A549 (cell line): ENCODE data around the gene SOX8. TPM values are rescaled to one million over a fixed set of nuclear protein-coding genes. Genes with fewer than 3 reads are reported as not detected.

Experiments
- ATAC-seq, 2 experiments: fragments of 200-7000 bp in 1 of 2; fragments of >200 bp in 1 of 2; cut with Nextera tagmentation in 1 of 2; cut with Tn5 transposase in 1 of 2; 3 replicates each; pipeline versions ENCODE4 v1.8.0 to v1.9.1; 2018 to 2020; ENCODE audit warnings: mild to moderate bottlenecking in 1 of 2, moderate library complexity in 1 of 2
- CTCF ChIA-PET: fragments of 300-600 bp; sonication (Branson Sonifier 250); formaldehyde crosslinking; extraction: SDS; loops from one replicate; lab custom pipeline; 2021; ENCODE audit warnings: antibody characterized with exemption, inconsistent platforms; lab: Yijun Ruan, JAX
- POLR2A ChIA-PET: fragments of 350-600 bp; formaldehyde crosslinking; extraction: SDS; loops from one replicate; lab custom pipeline; 2021; ENCODE audit warnings: antibody characterized with exemption, inconsistent platforms; lab: Yijun Ruan, JAX
- DNase-seq, 2 experiments: peaks; one replicate each; pipeline versions ENCODE4 v3.0.0 to v3.0.0-alpha.2; 2011 to 2016; ENCODE audit warnings: low read depth in 1 of 2, low spot score in 1 of 2
- FAIRE-seq: peaks from 2 replicates; lab custom pipeline; 2011; peaks lifted over from hg19 to GRCh38; lab: Jason Lieb, UNC
- H3K27ac ChIP-seq, 2 experiments: fragments of >200 bp; sonication (Bioruptor Twin); formaldehyde crosslinking; 3 replicates each; pipeline ENCODE4 v1.5.1; 2016 to 2017
- H3K4me1 ChIP-seq: fragments of >200 bp; sonication (Bioruptor Twin); formaldehyde crosslinking; 3 replicates; pipeline ENCODE4 v1.6.1; 2016
- H3K4me2 ChIP-seq: fragments of >200 bp; sonication (Bioruptor Twin); formaldehyde crosslinking; 3 replicates; pipeline ENCODE4 v1.6.1; 2016
- H3K4me3 ChIP-seq: fragments of >200 bp; sonication (Bioruptor Twin); formaldehyde crosslinking; 3 replicates; pipeline ENCODE4 v1.5.1; 2016
- H3K9me3 ChIP-seq: fragments of >200 bp; sonication (Bioruptor Twin); formaldehyde crosslinking; 3 replicates; pipeline ENCODE4 v1.6.1; 2016
- BHLHE40 ChIP-seq: IDR thresholded peaks from 2 replicates; pipeline ENCODE4 v1.6.1; 2012; ENCODE audit warnings: low read depth, low read length, inconsistent platforms
- CEBPB ChIP-seq, 2 experiments: fragments of >200 bp in 1 of 2; sonication (Bioruptor Twin) in 1 of 2; formaldehyde crosslinking in 1 of 2; IDR thresholded peaks; 2 replicates each; pipeline ENCODE4 v1.6.1; 2012 to 2016
- CHD2 ChIP-seq: fragments of 150-350 bp; IDR thresholded peaks from 2 replicates; pipeline ENCODE4 v1.6.1; 2014; ENCODE audit warnings: low read length; ENCODE audit not compliant: partially characterized antibody
- EHMT2 ChIP-seq: fragments of 200-600 bp; sonication (generic); IDR thresholded peaks from 2 replicates; pipeline ENCODE4 v1.6.1; 2016; ENCODE audit warnings: antibody characterized with exemption, low read depth, mild to moderate bottlenecking, moderate library complexity
- ELK1 ChIP-seq: fragments of 150-350 bp; IDR thresholded peaks from 2 replicates; pipeline ENCODE4 v1.6.1; 2014; ENCODE audit warnings: low read depth, mild to moderate bottlenecking, low read length
- HDAC2 ChIP-seq: fragments of 200-600 bp; sonication (generic); IDR thresholded peaks from 2 replicates; pipeline ENCODE4 v1.6.1; 2016
- HEYL ChIP-seq: fragments of 250-450 bp; sonication (Bioruptor Pico); IDR thresholded peaks from 2 replicates; pipeline ENCODE4 v1.8.0; 2021; ENCODE audit warnings: mild to moderate bottlenecking, moderate library complexity
- HOXA7 ChIP-seq: fragments of 250-450 bp; sonication (Bioruptor Pico); IDR thresholded peaks from 2 replicates; pipeline ENCODE4 v1.5.0; 2020; ENCODE audit warnings: mild to moderate bottlenecking, moderate library complexity
- HOXB5 ChIP-seq: fragments of 250-450 bp; sonication (Bioruptor Pico); IDR thresholded peaks from 2 replicates; pipeline ENCODE4 v1.5.0; 2020; ENCODE audit warnings: mild to moderate bottlenecking, moderate library complexity
- JUNB ChIP-seq: fragments of >200 bp; sonication (Bioruptor Twin); formaldehyde crosslinking; IDR thresholded peaks from 2 replicates; pipeline ENCODE4 v1.6.1; 2016
- MAX ChIP-seq: IDR thresholded peaks from 2 replicates; pipeline ENCODE4 v1.6.1; 2012
- MAZ ChIP-seq: fragments of 150-350 bp; IDR thresholded peaks from 2 replicates; pipeline ENCODE4 v1.6.1; 2014; ENCODE audit warnings: antibody characterized with exemption, low read depth, low read length, borderline replicate concordance
- MYC ChIP-seq: IDR thresholded peaks from 2 replicates; pipeline ENCODE4 v1.6.1; 2012; ENCODE audit warnings: mild to moderate bottlenecking, inconsistent platforms, low read length, improper control_type of control experiment, borderline replicate concordance
- NFE2L2 ChIP-seq: fragments of 150-350 bp; conservative IDR thresholded peaks from 2 replicates; pipeline ENCODE4 v1.6.1; 2014; ENCODE audit warnings: low read length
- RAD21 ChIP-seq, 2 experiments: fragments of >200 bp in 1 of 2; sonication (Bioruptor Twin) in 1 of 2; formaldehyde crosslinking in 1 of 2; IDR thresholded peaks in 1 of 2; conservative IDR thresholded peaks in 1 of 2; 2 replicates in 1 of 2; 3 replicates in 1 of 2; pipeline ENCODE4 v1.6.1; 2012 to 2018; ENCODE audit warnings: inconsistent platforms in 1 of 2
- REST ChIP-seq: fragments of 200-600 bp; sonication (generic); IDR thresholded peaks from 2 replicates; pipeline ENCODE4 v1.6.1; 2016; ENCODE audit warnings: antibody characterized with exemption, mild to moderate bottlenecking, moderate library complexity
- RFX5 ChIP-seq: fragments of 450-650 bp; IDR thresholded peaks from 2 replicates; pipeline ENCODE4 v1.7.1; 2014; ENCODE audit warnings: antibody characterized with exemption, mild to moderate bottlenecking, moderate library complexity
- TP53 ChIP-seq: fragments of 250-450 bp; sonication (Bioruptor Pico); IDR thresholded peaks from 2 replicates; pipeline ENCODE4 v1.5.0; 2021; ENCODE audit warnings: mild to moderate bottlenecking, moderate library complexity
- ZFP36 ChIP-seq: fragments of 450-650 bp; IDR thresholded peaks from 2 replicates; pipeline ENCODE4 v1.6.1; 2014; ENCODE audit warnings: borderline replicate concordance; ENCODE audit not compliant: partially characterized antibody
- ZSCAN20 ChIP-seq: fragments of 250-450 bp; sonication (Bioruptor Pico); IDR thresholded peaks from 2 replicates; pipeline ENCODE4 v1.8.0; 2022; ENCODE audit warnings: mild to moderate bottlenecking, moderate library complexity
- WGBS: methylation state at CpG from one replicate; pipeline ENCODE4 v1.1.6; 2017; ENCODE audit errors: missing lambda C conversion rate; 5-methylcytosine and 5-hydroxymethylcytosine counted together
- polyA plus RNA-seq, 4 experiments: library from polyadenylated mRNA; depleted of rRNA in 3 of 4; stranded (reverse); fragments of >200 nt; fragmentation: RNase III in 1 of 4; extraction: RNeasy Plus Mini Kit Qiagen cat#74134 plus additional on column Dnase treatment in 1 of 4; gene quantifications; 2 replicates in 3 of 4; 3 replicates in 1 of 4; pipeline ENCODE4 v1.2.3, GENCODE V29; 2011 to 2017
- TF ChIP-seq, protein P1 (sequence below): fragments of 450-650 bp; IDR thresholded peaks from 2 replicates; pipeline ENCODE4 v1.6.1; 2014; ENCODE audit warnings: antibody characterized with exemption

The SOX8 gene
- polyA plus RNA-seq, 2 of the 4 experiments (the other 2 are of a cell fraction) = 0.06 to 0.22 TPM

DNA sequence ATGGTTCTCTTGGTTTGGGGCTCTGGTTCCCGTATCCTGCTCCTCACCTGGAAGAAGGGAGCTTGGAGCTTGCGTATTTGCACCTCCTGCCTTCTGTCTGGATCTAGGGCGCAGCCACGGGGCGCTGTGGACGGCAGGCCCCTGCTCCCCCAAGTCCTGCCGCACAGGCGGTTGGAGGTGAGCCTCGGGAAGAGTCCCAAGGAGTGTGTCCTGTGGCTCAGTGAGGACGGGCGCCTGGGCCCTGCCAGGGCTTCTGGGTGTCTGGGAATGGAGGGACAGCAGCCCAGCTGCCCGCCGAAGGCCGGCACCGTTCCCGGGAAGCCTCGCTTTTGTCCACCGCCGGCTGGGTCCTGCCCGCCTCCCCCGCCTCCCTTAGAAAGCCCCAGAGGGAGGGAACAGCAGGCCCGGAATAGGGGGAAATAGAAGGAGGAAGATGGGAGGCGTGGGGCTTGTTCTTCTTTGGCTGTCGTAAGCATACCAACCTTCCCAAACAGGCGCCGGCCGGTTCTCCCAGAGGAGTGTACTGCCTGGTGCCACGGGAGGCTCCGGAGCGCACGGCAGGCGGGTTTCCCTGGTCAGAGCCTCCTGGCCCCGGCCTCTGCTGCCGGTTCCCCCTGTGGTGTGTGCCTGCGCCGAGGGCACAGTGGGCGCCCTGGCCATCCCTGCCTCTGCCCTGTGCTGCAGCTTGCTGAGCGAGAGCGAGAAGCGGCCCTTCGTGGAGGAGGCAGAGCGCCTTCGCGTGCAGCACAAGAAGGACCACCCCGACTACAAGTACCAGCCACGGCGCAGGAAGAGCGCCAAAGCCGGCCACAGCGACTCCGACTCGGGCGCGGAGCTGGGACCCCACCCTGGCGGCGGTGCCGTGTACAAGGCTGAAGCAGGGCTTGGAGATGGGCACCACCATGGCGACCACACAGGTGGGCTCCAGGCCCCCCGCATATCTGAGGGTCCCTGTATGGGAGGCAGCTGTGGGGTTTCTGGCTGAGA, 1.8 kb downstream of the SOX8 start:
- TF ChIP-seq RFX5 (no peak), HDAC2 (no peak), EHMT2 (no peak), ZSCAN20 (CRISPR knock-in tag) (no peak), TP53 (no peak), MAX (no peak), CHD2 (no peak), HOXB5 (CRISPR knock-in tag) (no peak), CEBPB (IDR thresholded peaks at IDR 0.05) (no peak), JUNB (no peak), HEYL (CRISPR knock-in tag) (no peak), ELK1 (no peak), NFE2L2 (no peak), MAZ (no peak), RAD21 (conservative IDR thresholded peaks at IDR 0.05 in 1 of 2, IDR thresholded peaks at IDR 0.05 in 1 of 2) (no peak), MYC (no peak)
- TF ChIP-seq, all 56 proteins: peak for 0
- Histone ChIP-seq H3K4me1 (peaks cover 12% of the 10 kb centered on the region), H3K4me2 (no peak overlapping the region), H3K4me3 (no peak overlapping the region), H3K9me3 (no peaks in the 10 kb centered on the region), H3K27ac (no peak overlapping the region)
- FAIRE-seq = no peak
- ChIA-PET CTCF (interaction anchor here (1.0 to 6.7 kb wide), 4 partner anchors 16 to 105 kb away, joined by 3 to 37 read pairs (median 20); no protein-coding TSS in a partner anchor), POLR2A (interaction anchor here (0.6 kb wide), 1 partner anchor 10 kb away, joined by 4 read pairs; no protein-coding TSS in a partner anchor)
- peak in 1 of 2 experiments; percentile 44 for DNase-seq
- ATAC-seq = peak; percentile 12 to 47; a peak in 3 of 6 replicates
- 58% methylated on average over 54 of the region's 59 CpGs for WGBS

- peak in 1 of 2 experiments; percentile 14; a peak in 2 of 6 replicates for ATAC-seq
- CTCF ChIA-PET = interaction anchor here (1.0 to 6.7 kb wide), 3 partner anchors 15 to 72 kb away, joined by 3 to 37 read pairs (median 36); no protein-coding TSS in a partner anchor
- Histone ChIP-seq H3K9me3 (no peaks in the 10 kb centered on the region), H3K4me3 (no peak overlapping the region), H3K4me2 (no peak overlapping the region)
- POLR2A ChIA-PET = no interaction called here
- no peak for FAIRE-seq
- TF ChIP-seq HEYL (CRISPR knock-in tag) (no peak), JUNB (no peak), BHLHE40 (no peak), REST (no peak), HOXA7 (CRISPR knock-in tag) (no peak), NFE2L2 (no peak), CHD2 (no peak), ZFP36 (no peak), MYC (no peak)
- TF ChIP-seq, protein P1, sequence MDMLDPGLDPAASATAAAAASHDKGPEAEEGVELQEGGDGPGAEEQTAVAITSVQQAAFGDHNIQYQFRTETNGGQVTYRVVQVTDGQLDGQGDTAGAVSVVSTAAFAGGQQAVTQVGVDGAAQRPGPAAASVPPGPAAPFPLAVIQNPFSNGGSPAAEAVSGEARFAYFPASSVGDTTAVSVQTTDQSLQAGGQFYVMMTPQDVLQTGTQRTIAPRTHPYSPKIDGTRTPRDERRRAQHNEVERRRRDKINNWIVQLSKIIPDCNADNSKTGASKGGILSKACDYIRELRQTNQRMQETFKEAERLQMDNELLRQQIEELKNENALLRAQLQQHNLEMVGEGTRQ = no peak
- TF ChIP-seq, all 56 proteins: peak for 0
- 73% methylated on average over 17 of the region's 22 CpGs for WGBS
- H3K4me1 ChIP-seq = peaks cover 12% of the 10 kb centered on the region
- DNase-seq = no peak
- H3K27ac ChIP-seq = no peak overlapping the region
Measured at GRCh38 chr16:984121-984694, 2.6 kb downstream of the SOX8 start.
